GM21526 (cell line): ENCODE results near the gene ZP1.
A peak's percentile ranks its signal among the peaks of the same experiment; 100 is the strongest.
"Not testable (repeated sequence)": the region's sequence is repeated elsewhere in the genome, so short reads cannot be mapped to it uniquely, and the experiment has no call there.

ENCODE experiments used
- ATAC-seq: cut with Tn5 transposase; IDR thresholded peaks from one replicate; pipeline ENCODE4 v1.9.1; 2021; ENCODE audit warnings: moderate library complexity; ENCODE audit not compliant: unreplicated experiment, low FRiP score

Gene ZP1

GRCh38 chr11:60866911-60867870, at the start of gene ZP1:
ZP1 (plus strand) TSS chr11:60867542; CDS start chr11:60867562, 20 bp downstream.
- no peak for ATAC-seq

DNA sequence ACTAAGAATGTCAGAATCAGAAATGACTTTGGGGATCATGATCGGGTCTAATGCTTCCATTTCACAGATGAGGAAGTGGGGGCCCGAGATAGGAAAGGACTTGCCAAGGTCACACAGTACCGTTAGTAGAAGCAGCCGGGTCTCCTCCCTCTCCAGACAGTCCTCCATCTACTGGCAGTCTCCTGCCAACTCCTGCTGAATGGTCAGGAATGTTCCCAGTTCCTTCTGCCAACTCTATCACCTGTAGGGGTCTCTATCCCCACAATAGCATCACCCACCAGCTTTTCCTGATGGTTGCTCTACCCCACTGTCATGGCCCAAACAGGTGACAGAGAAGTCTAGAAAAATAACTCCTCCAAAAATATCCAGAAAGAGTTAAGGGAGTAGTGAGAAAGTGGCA, 49.3 kb upstream of the ZP1 start:
- ATAC-seq: no peak

- ATAC-seq: no peak
These were observed 45.3 kb upstream of the ZP1 start for GRCh38 chr11:60821827-60822599.

DNA sequence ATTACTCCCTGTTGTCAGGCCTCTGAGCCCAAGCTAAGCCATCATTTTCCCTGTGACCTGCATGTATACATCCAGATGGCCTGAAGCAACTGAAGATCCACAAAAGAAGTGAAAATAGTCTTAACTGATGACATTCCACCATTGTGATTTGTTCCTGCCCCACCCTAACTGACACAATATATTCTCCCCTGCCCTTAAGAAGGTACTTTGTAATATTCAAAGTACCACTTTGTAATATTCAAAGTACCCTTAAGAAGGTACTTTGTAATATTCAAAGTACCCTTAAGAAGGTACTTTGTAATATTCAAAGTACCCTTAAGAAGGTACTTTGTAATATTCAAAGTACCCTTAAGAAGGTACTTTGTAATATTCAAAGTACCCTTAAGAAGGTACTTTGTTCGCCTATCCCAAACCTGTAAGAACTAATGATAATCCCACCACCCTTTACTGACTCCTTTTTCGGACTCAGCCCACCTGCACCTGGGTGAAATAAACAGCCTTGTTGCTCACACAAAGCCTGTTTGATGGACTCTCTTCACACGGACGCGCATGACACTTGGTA, 43.5 kb upstream of the ZP1 start:
- not testable (repeated sequence) for ATAC-seq

DNA sequence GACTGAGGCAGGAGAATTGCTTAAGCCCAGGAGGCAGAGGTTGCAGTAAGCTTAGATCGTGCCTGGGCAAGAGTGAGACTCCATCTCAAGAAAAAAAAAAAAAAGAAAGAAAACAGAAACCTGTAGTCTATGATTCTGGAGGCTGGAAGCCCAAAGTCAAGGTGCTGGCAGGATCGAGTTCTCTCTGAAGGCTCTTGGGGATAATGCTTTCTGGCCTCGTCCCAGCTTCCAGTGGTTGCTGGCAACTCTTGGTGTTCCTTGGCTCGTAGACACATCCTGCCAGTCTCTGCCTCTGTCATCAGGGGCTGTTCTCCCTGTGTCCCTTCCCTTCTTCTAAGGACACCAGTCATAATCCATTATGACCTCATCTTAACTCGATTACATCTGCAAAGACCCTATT, 42.2 kb upstream of the ZP1 start:
- no peak for ATAC-seq

GRCh38 chr11:60825790-60826189, 41.6 kb upstream of the ZP1 start:
- no peak for ATAC-seq

GRCh38 chr11:60830478-60831142, 36.7 kb upstream of the ZP1 start:
- ATAC-seq: no peak

- ATAC-seq: no peak
These were observed 36.2 kb upstream of the ZP1 start for GRCh38 chr11:60831143-60831500.

DNA sequence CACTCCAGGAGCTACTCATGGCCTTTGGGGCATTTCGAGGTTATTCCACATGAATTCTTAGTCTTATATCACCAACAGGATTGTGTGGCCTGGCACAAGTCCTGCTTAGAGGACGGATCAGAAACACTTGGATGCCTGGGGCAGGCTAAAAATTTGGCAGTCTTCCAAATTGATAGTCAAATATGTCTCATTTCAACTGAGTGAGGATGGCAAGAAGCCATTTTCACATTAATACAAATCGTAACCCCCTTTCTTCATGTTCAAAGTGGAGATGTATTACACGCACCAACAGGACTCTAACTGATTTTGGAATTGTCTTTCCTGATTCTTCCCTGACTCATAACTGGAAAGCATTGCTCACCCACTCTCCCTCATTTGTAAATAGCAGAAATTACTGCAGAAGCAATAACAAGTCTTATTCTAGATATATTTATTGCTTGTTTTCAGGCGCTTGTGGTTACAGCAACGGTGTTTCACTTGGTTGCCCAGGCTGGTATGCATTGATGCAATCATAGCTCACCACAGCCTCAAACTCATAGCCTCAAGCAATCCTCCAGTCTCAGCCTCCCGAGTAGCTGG, 35.8 kb upstream of the ZP1 start:
- no peak for ATAC-seq

- no peak for ATAC-seq
These were observed 32.4 kb upstream of the ZP1 start for GRCh38 chr11:60834742-60835533.

DNA sequence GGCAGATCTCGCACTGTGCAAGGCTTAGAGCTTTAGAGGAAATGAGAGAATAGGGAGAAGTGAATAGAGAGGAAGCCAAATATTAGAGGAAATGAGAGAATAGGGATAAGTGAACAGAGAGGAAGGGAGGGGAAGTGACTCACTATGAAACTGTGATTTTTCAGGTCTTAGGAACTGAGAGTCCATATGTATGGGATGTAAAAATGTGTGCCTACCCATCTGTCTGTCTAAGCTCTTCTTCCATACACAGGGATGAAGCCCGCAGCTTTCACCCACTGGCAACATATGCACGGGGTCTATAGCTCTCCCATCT, 31.9 kb upstream of the ZP1 start:
- no peak for ATAC-seq

GRCh38 chr11:60836866-60837515, 30.4 kb upstream of the ZP1 start:
- no peak for ATAC-seq

- no peak for ATAC-seq
These were observed 29.2 kb upstream of the ZP1 start for GRCh38 chr11:60838132-60838531.

GRCh38 chr11:60840470-60841430, 26.6 kb upstream of the ZP1 start:
- ATAC-seq: no peak

DNA sequence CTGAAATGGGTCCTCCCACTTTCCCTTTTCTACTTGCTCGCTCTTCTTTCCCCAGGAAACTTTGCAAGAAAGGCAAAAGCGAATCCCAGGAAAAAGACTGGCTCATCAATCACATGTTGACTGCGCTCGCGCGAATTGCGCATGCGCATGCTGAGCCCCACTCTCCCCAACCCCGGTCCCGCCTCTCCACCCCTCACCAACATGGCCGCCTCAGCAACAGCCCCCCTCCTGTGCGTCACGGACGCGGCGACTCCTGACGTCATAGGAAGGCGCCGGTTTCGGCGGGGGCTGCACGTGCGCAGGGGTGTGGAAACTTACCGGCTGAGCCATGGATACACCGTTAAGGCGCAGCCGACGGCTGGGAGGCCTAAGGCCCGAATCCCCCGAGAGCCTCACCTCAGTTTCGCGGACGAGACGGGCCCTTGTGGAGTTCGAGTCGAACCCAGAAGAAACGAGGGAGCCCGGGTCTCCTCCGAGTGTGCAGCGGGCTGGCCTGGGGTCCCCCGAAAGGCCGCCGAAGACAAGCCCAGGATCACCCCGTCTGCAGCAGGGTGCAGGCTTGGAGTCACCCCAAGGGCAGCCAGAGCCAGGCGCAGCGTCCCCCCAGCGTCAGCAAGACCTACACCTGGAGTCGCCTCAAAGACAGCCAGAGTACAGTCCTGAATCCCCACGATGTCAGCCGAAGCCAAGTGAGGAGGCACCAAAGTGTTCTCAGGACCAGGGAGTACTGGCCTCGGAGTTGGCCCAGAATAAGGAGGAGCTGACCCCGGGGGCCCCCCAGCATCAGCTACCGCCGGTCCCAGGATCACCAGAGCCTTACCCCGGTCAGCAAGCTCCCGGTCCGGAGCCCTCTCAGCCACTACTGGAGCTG, 25.3 kb upstream of the ZP1 start, which contains the start of gene CCDC86:
TSS of gene CCDC86 (plus strand) at position 317 of the 871 bp plus-strand sequence. CDS start at position 329, 12 bp downstream.
- peak; percentile 79 for ATAC-seq

DNA sequence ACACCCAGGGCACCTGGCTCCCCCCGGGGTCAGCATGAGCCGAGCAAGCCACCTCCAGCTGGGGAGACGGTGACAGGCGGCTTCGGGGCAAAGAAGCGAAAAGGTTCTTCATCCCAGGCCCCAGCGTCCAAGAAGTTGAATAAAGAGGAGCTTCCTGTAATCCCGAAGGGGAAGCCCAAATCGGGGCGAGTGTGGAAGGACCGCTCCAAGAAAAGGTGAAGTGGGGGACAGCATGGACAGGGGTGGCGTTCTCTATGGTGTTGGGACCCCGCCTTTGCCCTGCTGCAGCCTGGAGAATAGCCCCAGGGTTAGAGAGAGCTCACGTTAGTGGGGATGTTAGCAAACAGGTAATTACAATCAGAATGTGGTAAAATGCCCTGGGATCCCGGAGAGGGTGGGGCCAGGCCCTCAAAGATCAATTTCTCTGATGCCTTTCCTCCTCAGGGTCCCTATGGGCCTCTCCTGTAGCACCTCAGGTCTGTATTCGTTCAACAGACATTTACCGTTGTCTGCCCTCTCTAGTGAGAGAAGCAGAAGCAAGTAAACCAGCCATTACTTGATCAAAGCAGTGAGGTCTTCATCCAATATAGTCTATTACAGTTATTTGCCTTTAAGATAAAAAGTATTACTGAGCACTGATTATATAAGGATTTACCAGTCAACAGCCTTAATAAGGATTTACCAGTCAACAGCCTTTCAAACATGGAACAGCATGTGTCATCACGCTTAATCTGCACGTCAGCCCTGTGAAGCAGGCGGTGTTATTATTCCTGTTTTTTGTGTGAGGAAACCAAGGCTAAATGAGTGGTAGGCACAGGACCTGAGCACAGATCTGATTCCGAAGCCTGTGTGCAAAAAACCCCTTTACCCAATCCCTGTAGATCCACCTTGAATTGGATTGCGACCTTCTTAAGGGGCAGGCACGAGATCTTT, 24.4 kb upstream of the ZP1 start:
- ATAC-seq: no peak
